Kidney (tissue), 14 donors: ENCODE measurements around the gene SLC16A6. TPM values are rescaled to one million over a fixed set of nuclear protein-coding genes. Genes with fewer than 3 reads are reported as not detected.

Source experiments
- DNase-seq, 5 donors: peaks; one replicate each; pipeline ENCODE4 v3.0.0-alpha.2; 2013 to 2020
- FAIRE-seq: peaks from 2 replicates; lab custom pipeline; 2012; peaks lifted over from hg19 to GRCh38; lab: Jason Lieb, UNC
- H3K27ac ChIP-seq, 2 donors: one replicate each; pipeline ENCODE4 v1.7.0; 2013; ENCODE audit warnings: low read depth in 2 of 2, low read length in 2 of 2, inconsistent platforms in 1 of 2
- H3K27me3 ChIP-seq: one replicate; pipeline ENCODE4 v1.7.1; 2013; ENCODE audit warnings: low read length, inconsistent platforms; ENCODE audit not compliant: control insufficient read depth, insufficient read depth
- H3K36me3 ChIP-seq, 3 donors: one replicate each; pipeline versions ENCODE4 v1.7.0 to v1.7.1; 2013; ENCODE audit warnings: low read length in 3 of 3, control low read depth in 1 of 3, inconsistent platforms in 1 of 3; ENCODE audit not compliant: insufficient read depth in 3 of 3, control insufficient read depth in 2 of 3
- H3K4me1 ChIP-seq, 3 donors: one replicate each; pipeline versions ENCODE4 v1.7.0 to v1.7.1; 2013; ENCODE audit warnings: low read length in 3 of 3, inconsistent platforms in 1 of 3, low read depth in 1 of 3; ENCODE audit not compliant: control insufficient read depth in 2 of 3, insufficient read depth in 2 of 3
- H3K4me3 ChIP-seq, 3 donors: one replicate each; pipeline versions ENCODE4 v1.7.0 to v1.8.1; 2013; ENCODE audit warnings: low read length in 3 of 3, control low read depth in 1 of 3, inconsistent platforms in 1 of 3
- H3K9ac ChIP-seq, 3 donors: one replicate each; pipeline versions ENCODE4 v1.7.0 to v1.7.1; 2013; ENCODE audit warnings: low read length in 3 of 3, control low read depth in 1 of 3, inconsistent platforms in 1 of 3
- H3K9me3 ChIP-seq, 3 donors: one replicate each; pipeline versions ENCODE4 v1.7.0 to v1.7.1; 2013; ENCODE audit warnings: low read length in 3 of 3, control low read depth in 1 of 3, inconsistent platforms in 1 of 3; ENCODE audit not compliant: control insufficient read depth in 2 of 3, insufficient read depth in 1 of 3
- CTCF ChIP-seq: IDR thresholded peaks from 3 replicates; pipeline ENCODE4 v1.5.1; 2012; ENCODE audit warnings: mild to moderate bottlenecking, moderate library complexity, borderline replicate concordance; ENCODE audit not compliant: insufficient read depth; ENCODE audit errors: extremely low read depth
- intact Hi-C: fragments of 100-400 bp; cut with DNase I; formaldehyde crosslinking; loops from one replicate; pipeline ENCODE4 v1.11.1; 2022
- polyA plus RNA-seq: library from polyadenylated mRNA; stranded (reverse); fragments of 350-450 nt; fragmentation: Illumina TruSeq; extraction: RNeasy Lipid Tissue Mini Kit (QIAGEN cat#74804); gene quantifications from one replicate; pipeline ENCODE4 v1.2.3, GENCODE V29; 2014; ENCODE audit warnings: low read depth, low replicate concordance; ENCODE audit not compliant: insufficient read depth
- total RNA-seq: library from RNA; stranded (reverse); fragmentation: NEBNext Ultra II Directional; extraction: Animal tissue kit (Norgen Biotek cat#: 25700); gene quantifications from one replicate; pipeline ENCODE4 v1.2.1, GENCODE V29; 2021
- donor health status: control.
- donor health status: control.
- donor health status: control.
- donor health status: control.
- donor health status: control.
- donor health status: DM: yes; HTN: yes; CAD: no.
- donor health status: Normal renal cell carcinoma (clear cell type).

Gene SLC16A6
- total and polyA plus RNA-seq, 2 donors from 2014 or later, result 0.82 to 3.6 TPM

GRCh38 chr17:68325961-68326360 is 35.0 kb upstream of the SLC16A6 start:
- intact Hi-C loops, result no loop called here
- Histone ChIP-seq H3K27ac (no peak overlapping the region), H3K36me3 (no peaks in the 10 kb centered on the region), H3K27me3 (no peaks in the 10 kb centered on the region), H3K9ac (no peak overlapping the region), H3K4me3 (no peak overlapping the region), H3K9me3 (no peaks in the 10 kb centered on the region), H3K4me1 (no peaks in the 10 kb centered on the region)
- DNase-seq, result no peak
- no peak for FAIRE-seq
- TF ChIP-seq CTCF, result no peak

GRCh38 chr17:68324654-68325336 is 33.9 kb upstream of the SLC16A6 start:
- Histone ChIP-seq H3K9me3 (no peaks in the 10 kb centered on the region), H3K27ac (no peak overlapping the region), H3K36me3 (no peaks in the 10 kb centered on the region), H3K4me1 (no peaks in the 10 kb centered on the region), H3K27me3 (no peaks in the 10 kb centered on the region), H3K9ac (no peak overlapping the region), H3K4me3 (no peak overlapping the region)
- FAIRE-seq (no peak), DNase-seq (no peak)
- TF ChIP-seq CTCF, result no peak
- intact Hi-C loops, result no loop called here

GRCh38 chr17:68324114-68324513 is 33.2 kb upstream of the SLC16A6 start:
- DNase-seq (no peak), FAIRE-seq (no peak)
- H3K9me3 ChIP-seq, result no peaks in the 10 kb centered on the region
- intact Hi-C loops, result no loop called here
- H3K27ac ChIP-seq, result no peak overlapping the region
- no peaks in the 10 kb centered on the region for H3K4me1 ChIP-seq
- no peaks in the 10 kb centered on the region for H3K36me3 ChIP-seq
- no peaks in the 10 kb centered on the region for H3K27me3 ChIP-seq
- TF ChIP-seq CTCF, result no peak
- no peak overlapping the region for H3K9ac ChIP-seq
- no peak overlapping the region for H3K4me3 ChIP-seq

- Histone ChIP-seq H3K36me3 (no peaks in the 10 kb centered on the region), H3K9ac (no peak overlapping the region), H3K27ac (no peak overlapping the region), H3K27me3 (no peaks in the 10 kb centered on the region), H3K4me3 (no peak overlapping the region), H3K4me1 (no peaks in the 10 kb centered on the region), H3K9me3 (no peaks in the 10 kb centered on the region)
- intact Hi-C loops, result no loop called here
- no peak for DNase-seq
- FAIRE-seq, result no peak
- no peak for TF ChIP-seq CTCF
Observed at GRCh38 chr17:68322630-68323029, 31.7 kb upstream of the SLC16A6 start.
